ENCODE data around the gene GBF1. TPM values are rescaled to one million over a fixed set of nuclear protein-coding genes. Genes with fewer than 3 reads are reported as not detected.

The GBF1 gene
- total RNA-seq, 2 donors from 2014 or later: 28.5 to 38.9 TPM

DNA sequence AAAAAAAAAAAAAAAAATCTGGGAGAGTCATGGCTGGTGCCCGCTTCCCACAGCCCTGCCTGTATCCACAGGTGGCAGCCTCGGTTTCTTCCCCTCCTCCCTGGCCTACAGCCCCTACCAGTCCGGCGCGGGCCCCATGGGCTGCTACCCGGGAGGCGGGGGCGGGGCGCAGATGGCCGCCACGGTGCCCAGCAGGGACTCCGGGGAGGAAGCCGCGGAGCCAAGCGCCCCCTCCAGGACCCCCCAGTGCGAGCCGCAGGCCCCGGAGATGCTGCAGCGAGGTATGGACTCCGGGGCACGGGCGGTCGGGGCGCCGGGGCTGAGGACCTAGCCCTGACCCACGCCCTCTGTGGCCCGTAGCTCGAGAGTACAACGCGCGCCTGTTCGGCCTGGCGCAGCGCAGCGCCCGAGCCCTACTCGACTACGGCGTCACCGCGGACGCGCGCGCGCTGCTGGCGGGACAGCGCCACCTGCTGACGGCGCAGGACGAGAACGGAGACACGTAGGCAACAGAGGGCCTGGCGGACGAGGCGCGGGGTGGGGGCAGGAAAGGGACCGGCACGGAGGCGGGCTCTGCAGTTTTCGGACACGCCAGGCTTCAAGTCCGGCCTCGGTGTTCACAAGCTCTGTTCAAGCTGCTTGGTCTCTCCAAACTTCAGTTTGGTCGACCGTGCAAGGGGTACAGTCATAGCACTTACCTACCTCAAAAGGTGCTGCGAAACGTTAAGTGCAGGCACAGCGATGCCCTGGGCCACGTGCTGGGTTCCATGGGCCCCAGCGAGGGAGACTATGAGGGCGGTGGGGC, 154.1 kb downstream of the GBF1 start:
- Mint-ChIP-seq H3K9me3 (no peaks in the 10 kb centered on the region), H3K4me3 (peak overlapping the region; percentile 98), H3K27ac (peak overlapping the region; percentile 68), H3K27me3 (no peaks in the 10 kb centered on the region), H3K4me1 (peaks cover 7% of the 10 kb centered on the region), H3K36me3 (ENCODE audit: low read depth) (peaks cover 91% of the 10 kb centered on the region)
- ATAC-seq (replicated peaks): peak; percentile 59

GRCh38 chr10:102400076-102400475, 154.7 kb downstream of the GBF1 start:
- no peaks in the 10 kb centered on the region for H3K9me3 Mint-ChIP-seq
- H3K27ac Mint-ChIP-seq: peak overlapping the region; percentile 68
- peak overlapping the region; percentile 98 for H3K4me3 Mint-ChIP-seq
- H3K4me1 Mint-ChIP-seq: peaks cover 7% of the 10 kb centered on the region
- no peak for ATAC-seq (replicated peaks)
- H3K36me3 Mint-ChIP-seq (ENCODE audit: low read depth): peaks cover 86% of the 10 kb centered on the region
- no peaks in the 10 kb centered on the region for H3K27me3 Mint-ChIP-seq

DNA sequence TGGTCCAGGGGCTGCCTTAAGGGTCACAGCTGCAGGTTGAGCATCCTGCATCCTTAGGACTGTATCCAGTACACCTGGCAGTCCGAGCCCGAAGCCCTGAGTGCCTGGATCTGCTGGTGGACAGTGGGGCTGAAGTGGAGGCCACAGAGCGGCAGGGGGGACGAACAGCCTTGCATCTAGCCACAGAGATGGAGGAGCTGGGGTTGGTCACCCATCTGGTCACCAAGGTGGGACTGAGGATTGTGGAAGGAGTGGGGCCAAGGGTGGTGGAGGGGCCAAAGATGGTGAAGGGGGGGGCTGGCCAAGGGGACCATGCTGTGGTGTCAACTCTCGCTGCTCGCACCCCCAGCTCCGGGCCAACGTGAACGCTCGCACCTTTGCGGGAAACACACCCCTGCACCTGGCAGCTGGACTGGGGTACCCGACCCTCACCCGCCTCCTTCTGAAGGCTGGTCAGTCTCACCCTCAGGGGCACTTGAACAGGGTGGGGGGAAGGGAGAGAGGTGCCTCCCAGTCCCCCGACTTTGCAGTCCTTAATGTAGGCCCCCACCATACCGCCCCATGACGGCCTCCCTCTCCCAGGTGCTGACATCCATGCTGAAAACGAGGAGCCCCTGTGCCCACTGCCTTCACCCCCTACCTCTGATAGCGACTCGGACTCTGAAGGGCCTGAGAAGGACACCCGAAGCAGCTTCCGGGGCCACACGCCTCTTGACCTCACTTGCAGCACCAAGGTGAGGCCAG, 155.4 kb downstream of the GBF1 start:
- H3K4me3 Mint-ChIP-seq: peak overlapping the region; percentile 98
- peak overlapping the region; percentile 68 for H3K27ac Mint-ChIP-seq
- peaks cover 84% of the 10 kb centered on the region for H3K36me3 Mint-ChIP-seq (ENCODE audit: low read depth)
- ATAC-seq (replicated peaks): no peak
- H3K27me3 Mint-ChIP-seq: no peaks in the 10 kb centered on the region
- peaks cover 7% of the 10 kb centered on the region for H3K4me1 Mint-ChIP-seq
- H3K9me3 Mint-ChIP-seq: no peaks in the 10 kb centered on the region

GRCh38 chr10:102401342-102401654, 156.0 kb downstream of the GBF1 start:
- H3K27ac Mint-ChIP-seq: peak overlapping the region; percentile 68
- no peak for ATAC-seq (replicated peaks)
- H3K27me3 Mint-ChIP-seq: no peaks in the 10 kb centered on the region
- H3K4me3 Mint-ChIP-seq: peak overlapping the region; percentile 17
- peaks cover 82% of the 10 kb centered on the region for H3K36me3 Mint-ChIP-seq (ENCODE audit: low read depth)
- no peaks in the 10 kb centered on the region for H3K9me3 Mint-ChIP-seq
- H3K4me1 Mint-ChIP-seq: peaks cover 7% of the 10 kb centered on the region

- ATAC-seq (replicated peaks): no peak
- no peaks in the 10 kb centered on the region for H3K27me3 Mint-ChIP-seq
- H3K27ac Mint-ChIP-seq: peak overlapping the region; percentile 68
- peak overlapping the region; percentile 17 for H3K4me3 Mint-ChIP-seq
- H3K9me3 Mint-ChIP-seq: no peaks in the 10 kb centered on the region
- peaks cover 75% of the 10 kb centered on the region for H3K36me3 Mint-ChIP-seq (ENCODE audit: low read depth)
- peaks cover 7% of the 10 kb centered on the region for H3K4me1 Mint-ChIP-seq
These were observed 156.6 kb downstream of the GBF1 start for GRCh38 chr10:102401735-102402511.

DNA sequence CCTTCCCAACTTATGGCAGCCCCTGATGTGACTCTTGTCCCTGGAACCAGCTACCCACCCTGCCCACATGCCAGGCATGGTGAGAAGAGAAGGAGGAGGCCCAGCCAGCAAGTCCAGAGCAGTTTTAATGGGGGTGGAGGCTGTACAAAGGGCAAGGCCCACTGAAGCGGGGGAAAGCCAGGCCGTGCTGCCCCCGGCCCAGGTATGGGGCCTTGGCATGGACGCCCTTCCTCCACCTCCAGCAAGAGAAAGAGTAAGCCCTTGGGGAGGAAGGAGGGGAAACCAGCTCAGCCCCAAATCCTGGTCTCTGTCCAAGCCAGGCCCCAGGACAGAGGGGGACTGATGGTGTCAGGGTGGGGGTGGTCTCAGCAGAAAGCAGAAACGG, 157.2 kb downstream of the GBF1 start:
- H3K36me3 Mint-ChIP-seq (ENCODE audit: low read depth): peaks cover 70% of the 10 kb centered on the region

DNA sequence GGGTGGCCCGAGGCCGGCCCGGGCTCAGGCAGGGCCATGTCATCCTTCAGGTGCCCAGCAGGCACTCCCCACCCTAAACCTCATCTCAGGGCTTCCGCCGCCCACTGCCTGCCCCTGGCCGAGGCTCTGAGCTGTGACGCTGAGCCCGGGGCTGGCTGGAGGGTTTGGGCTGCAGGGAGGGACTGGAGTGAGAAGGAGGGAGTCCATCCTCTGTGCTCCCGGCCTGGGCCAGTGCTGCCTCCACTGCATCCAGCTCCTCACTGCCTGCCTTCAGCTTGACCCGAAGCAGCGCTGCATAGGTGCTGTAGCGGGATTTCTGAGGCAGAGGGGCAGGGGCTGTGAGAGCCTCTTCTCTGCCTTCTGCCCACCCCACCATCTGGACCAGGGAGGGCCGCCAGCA, 157.8 kb downstream of the GBF1 start:
- Mint-ChIP-seq H3K27me3 (peaks cover under 1% of the 10 kb centered on the region), H3K9me3 (no peaks in the 10 kb centered on the region), H3K36me3 (ENCODE audit: low read depth) (peaks cover 66% of the 10 kb centered on the region), H3K4me3 (no peak overlapping the region), H3K4me1 (peaks cover 6% of the 10 kb centered on the region), H3K27ac (no peak overlapping the region)
- ATAC-seq (replicated peaks): no peak

More for the DNA sequence above, 157.2 kb downstream of the GBF1 start:
- Mint-ChIP-seq H3K4me3 (peak overlapping the region; percentile 17), H3K27me3 (no peaks in the 10 kb centered on the region), H3K27ac (no peak overlapping the region), H3K4me1 (peaks cover 7% of the 10 kb centered on the region), H3K9me3 (no peaks in the 10 kb centered on the region)
- no peak for ATAC-seq (replicated peaks)

DNA sequence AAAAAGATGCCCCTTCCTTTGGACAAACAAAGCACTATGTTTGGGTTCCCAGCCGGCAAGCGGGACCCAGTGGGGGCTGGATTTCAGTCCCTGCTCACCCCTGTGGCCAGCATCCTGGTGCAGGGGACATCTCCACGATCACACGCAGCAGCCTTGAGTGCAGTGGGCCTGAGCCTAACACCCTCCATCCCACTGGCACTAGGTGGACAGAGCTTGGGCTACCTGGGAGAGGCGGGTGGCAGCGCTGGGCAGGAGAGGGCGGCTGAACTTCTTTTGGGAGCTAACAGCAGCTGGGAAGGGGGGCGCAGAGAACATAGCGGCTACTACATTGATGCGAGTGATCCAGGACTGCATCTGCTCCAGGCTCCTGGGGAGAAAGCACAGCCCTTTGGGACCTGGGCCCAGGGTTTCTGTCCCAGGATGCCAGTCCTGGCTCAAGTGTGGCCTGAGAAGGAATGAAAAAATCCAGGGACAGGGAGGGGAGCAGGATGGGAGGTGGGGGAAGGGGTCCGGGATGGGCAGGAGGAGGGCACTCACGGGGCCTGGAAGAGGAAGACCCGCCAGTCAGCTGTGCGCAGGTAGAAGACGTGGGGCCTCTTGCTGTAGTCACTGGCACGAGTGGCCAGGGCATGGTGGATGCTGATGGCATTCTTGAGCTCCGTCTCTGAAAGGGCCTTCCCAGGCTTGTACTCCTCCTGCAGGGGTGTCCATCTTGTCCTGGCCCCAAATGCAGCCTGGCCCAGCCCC, 159.2 kb downstream of the GBF1 start:
- H3K27ac Mint-ChIP-seq: peak overlapping the region; percentile 25
- H3K4me1 Mint-ChIP-seq: peaks cover 9% of the 10 kb centered on the region
- no peak overlapping the region for H3K4me3 Mint-ChIP-seq
- H3K36me3 Mint-ChIP-seq (ENCODE audit: low read depth): peaks cover 54% of the 10 kb centered on the region
- H3K27me3 Mint-ChIP-seq: peaks cover 7% of the 10 kb centered on the region
- no peak for ATAC-seq (replicated peaks)
- H3K9me3 Mint-ChIP-seq: no peaks in the 10 kb centered on the region

DNA sequence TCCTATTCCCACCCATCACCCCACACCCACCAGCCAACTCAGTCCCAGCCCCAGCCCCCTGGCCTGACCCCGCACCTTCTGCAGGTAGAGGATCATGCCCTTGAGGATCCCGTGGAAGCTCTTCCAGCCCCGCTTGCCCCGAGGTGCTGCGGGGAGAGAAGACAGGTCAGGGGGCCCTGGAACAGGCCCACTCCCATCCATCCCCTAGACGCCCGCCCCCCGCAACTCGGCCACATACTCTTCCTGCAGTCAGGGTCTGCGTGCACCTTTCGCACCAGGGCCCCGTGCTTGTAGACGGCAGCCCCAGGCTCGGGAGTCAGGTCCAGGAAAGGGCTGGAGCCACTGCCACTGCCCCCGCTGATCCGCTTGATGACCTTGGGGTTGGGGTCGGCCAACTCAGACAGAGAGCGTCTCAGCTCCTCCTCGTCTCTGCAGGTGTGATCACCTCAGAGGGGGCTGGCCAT, 159.8 kb downstream of the GBF1 start:
- H3K27me3 Mint-ChIP-seq: peaks cover 11% of the 10 kb centered on the region
- peaks cover 48% of the 10 kb centered on the region for H3K36me3 Mint-ChIP-seq (ENCODE audit: low read depth)
- peak overlapping the region; percentile 2 for H3K4me3 Mint-ChIP-seq
- no peaks in the 10 kb centered on the region for H3K9me3 Mint-ChIP-seq
- H3K4me1 Mint-ChIP-seq: peaks cover 15% of the 10 kb centered on the region
- H3K27ac Mint-ChIP-seq: peak overlapping the region; percentile 75
- no peak for ATAC-seq (replicated peaks)

DNA sequence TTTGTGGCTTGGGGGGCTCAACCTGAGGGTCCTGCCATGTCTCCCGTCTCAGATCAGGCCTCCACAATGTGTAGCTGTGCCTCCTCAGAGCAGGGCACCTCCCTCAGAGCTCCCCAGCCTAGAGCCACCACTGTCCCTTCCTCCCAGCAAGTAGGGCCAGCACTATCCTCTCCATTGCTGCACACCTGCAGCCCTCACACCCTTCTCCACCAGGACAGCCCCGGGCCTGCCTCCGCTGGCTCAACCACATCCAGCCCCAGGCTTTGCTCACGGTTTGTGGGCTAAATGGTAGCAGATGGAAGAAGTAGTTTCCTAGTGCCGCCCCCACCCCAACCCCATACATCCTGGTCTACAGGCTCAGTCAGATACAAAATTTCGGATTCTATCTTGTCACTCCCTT, 160.3 kb downstream of the GBF1 start:
- Mint-ChIP-seq H3K27ac (peak overlapping the region; percentile 75), H3K9me3 (no peaks in the 10 kb centered on the region), H3K4me1 (peaks cover 15% of the 10 kb centered on the region), H3K36me3 (ENCODE audit: low read depth) (peaks cover 43% of the 10 kb centered on the region), H3K27me3 (peaks cover 11% of the 10 kb centered on the region), H3K4me3 (peak overlapping the region; percentile 2)
- ATAC-seq (replicated peaks): peak; percentile 5

GRCh38 chr10:102406815-102407214, 161.5 kb downstream of the GBF1 start:
- Mint-ChIP-seq H3K27ac (peak overlapping the region; percentile 75), H3K27me3 (peaks cover 18% of the 10 kb centered on the region), H3K36me3 (ENCODE audit: low read depth) (peaks cover 32% of the 10 kb centered on the region), H3K4me1 (peaks cover 19% of the 10 kb centered on the region), H3K9me3 (no peaks in the 10 kb centered on the region), H3K4me3 (peak overlapping the region; percentile 77)
- ATAC-seq (replicated peaks): no peak

GRCh38 chr10:102407425-102408130, 162.2 kb downstream of the GBF1 start:
- Mint-ChIP-seq H3K9me3 (no peaks in the 10 kb centered on the region), H3K27ac (peak overlapping the region; percentile 75), H3K27me3 (peaks cover 18% of the 10 kb centered on the region), H3K36me3 (ENCODE audit: low read depth) (peaks cover 24% of the 10 kb centered on the region), H3K4me1 (peaks cover 19% of the 10 kb centered on the region), H3K4me3 (peak overlapping the region; percentile 77)
- no peak for ATAC-seq (replicated peaks)

- Mint-ChIP-seq H3K4me3 (peak overlapping the region; percentile 77), H3K9me3 (no peaks in the 10 kb centered on the region), H3K4me1 (peaks cover 19% of the 10 kb centered on the region), H3K27me3 (peaks cover 18% of the 10 kb centered on the region), H3K36me3 (ENCODE audit: low read depth) (peaks cover 23% of the 10 kb centered on the region), H3K27ac (peak overlapping the region; percentile 78)
- ATAC-seq (replicated peaks): no peak
These were observed 162.9 kb downstream of the GBF1 start for GRCh38 chr10:102408131-102408727.

Measured in activated T-helper 17 cell treated with anti-CD3 and anti-CD28 coated beads, Interleukin-2, amount 50 U/mL, for 72 hours (primary cell).